AG04449 (cell line): ENCODE measurements around the gene OBP2A.
"Not testable (repeated sequence)": the region's sequence is repeated elsewhere in the genome, so short reads cannot be mapped to it uniquely, and the experiment has no call there.

Source experiments
- CTCF ChIA-PET: fragments of 350-600 bp; formaldehyde crosslinking; extraction: SDS; loops from one replicate; lab custom pipeline; 2021; ENCODE audit warnings: antibody characterized with exemption; lab: Yijun Ruan, JAX
- POLR2A ChIA-PET: fragments of 400-600, 350-600 bp; formaldehyde crosslinking; extraction: SDS; loops from one replicate; lab custom pipeline; 2020; ENCODE audit warnings: antibody characterized with exemption, inconsistent platforms; lab: Yijun Ruan, JAX
- DNase-seq: peaks from one replicate; pipeline ENCODE4 v3.0.0-alpha.2; 2010; ENCODE audit warnings: low read depth, low spot score
- H3K4me3 ChIP-seq: 2 replicates; pipeline ENCODE4 v1.5.1; 2011; ENCODE audit warnings: low read depth, mild to moderate bottlenecking, control low read depth, low read length
- CTCF ChIP-seq: IDR thresholded peaks from one replicate; pipeline ENCODE4 v1.5.1; 2011; ENCODE audit warnings: mild to moderate bottlenecking, moderate library complexity, low read length, control low read depth, inconsistent platforms; ENCODE audit not compliant: insufficient read depth; ENCODE audit errors: missing control alignments

OBP2A gene

GRCh38 chr9:135533674-135534073 is 12.3 kb upstream of the OBP2A start:
- DNase-seq: no peak
- no peak overlapping the region for H3K4me3 ChIP-seq
- no peak for TF ChIP-seq CTCF
- ChIA-PET POLR2A (no interaction called here), CTCF (no interaction called here)

DNA sequence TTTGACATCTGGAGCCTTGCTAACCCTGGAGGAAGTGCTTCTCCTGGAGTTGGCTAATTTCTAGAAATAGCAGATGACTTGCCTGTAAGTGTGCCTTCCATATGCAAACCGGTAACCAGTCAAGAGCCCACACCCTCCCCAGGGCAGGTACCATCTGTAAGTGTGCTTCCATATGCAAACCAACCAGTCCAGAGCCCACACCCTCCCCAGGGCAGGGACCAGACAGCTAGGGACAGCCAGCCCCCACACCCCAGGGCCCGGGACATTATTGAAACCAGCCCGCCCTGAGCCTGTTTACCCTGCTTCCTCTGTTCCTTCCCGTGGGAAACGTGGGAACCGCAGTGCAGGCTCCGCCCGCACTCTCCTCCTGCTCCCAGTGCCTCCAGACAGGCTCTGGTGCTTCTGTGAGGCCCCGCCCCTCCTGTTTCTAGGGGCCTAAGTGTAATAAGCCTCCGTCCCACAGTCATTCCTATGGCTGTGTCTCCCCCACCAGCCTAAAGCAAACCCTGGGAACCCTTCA is 11.7 kb upstream of the OBP2A start:
- H3K4me3 ChIP-seq, CTCF ChIA-PET, DNase-seq, POLR2A ChIA-PET: not testable (repeated sequence)

- H3K4me3 ChIP-seq, CTCF ChIA-PET, POLR2A ChIA-PET, DNase-seq: not testable (repeated sequence)
These were observed 11.1 kb upstream of the OBP2A start for GRCh38 chr9:135534826-135535225.

- H3K4me3 ChIP-seq, CTCF ChIA-PET, DNase-seq: not testable (repeated sequence)
- POLR2A ChIA-PET: interaction anchor here (0.7 kb wide), 1 partner anchor 31 kb away, joined by 3 read pairs; no protein-coding TSS in a partner anchor
These were observed 10.3 kb upstream of the OBP2A start for GRCh38 chr9:135535631-135536030.

- ChIA-PET CTCF (no interaction called here), POLR2A (no interaction called here)
- H3K4me3 ChIP-seq: no peak overlapping the region
- peak; percentile 59 for DNase-seq
- TF ChIP-seq CTCF: no peak
These were observed 9.7 kb upstream of the OBP2A start for GRCh38 chr9:135536216-135536615.

DNA sequence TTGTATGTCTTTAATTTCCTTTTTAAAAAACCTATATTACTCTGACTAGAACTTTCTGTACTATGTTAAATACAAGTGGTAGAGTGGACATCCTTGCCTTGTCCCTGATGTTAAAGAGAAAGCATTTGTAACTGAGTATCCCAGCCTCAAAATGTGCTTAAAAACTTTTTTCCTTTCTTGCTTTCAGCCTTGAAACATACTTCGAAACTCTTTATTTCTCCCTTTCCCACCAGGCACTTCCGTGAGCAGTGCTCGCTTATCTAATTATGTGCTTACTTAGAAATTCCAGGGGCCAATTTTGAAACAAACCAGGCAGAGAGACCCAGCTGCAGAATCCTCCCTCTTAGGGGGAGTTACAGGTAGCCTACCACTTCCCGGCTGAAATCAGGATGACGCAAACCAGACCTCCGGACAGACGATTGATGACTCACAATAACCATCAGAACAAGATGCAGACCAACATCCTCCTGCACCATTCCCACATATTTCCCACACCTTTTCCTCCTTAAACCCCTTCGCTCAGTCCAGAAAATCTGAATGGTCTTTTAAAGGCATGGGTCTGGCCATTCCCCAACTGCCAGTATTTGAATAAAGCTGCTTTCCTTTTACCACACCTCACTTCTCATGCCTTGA is 2.5 kb upstream of the OBP2A start:
- H3K4me3 ChIP-seq, POLR2A ChIA-PET, CTCF ChIA-PET, DNase-seq: not testable (repeated sequence)

GRCh38 chr9:135544981-135545635 is 818 bp upstream of the OBP2A start:
- DNase-seq: no peak
- TF ChIP-seq CTCF: no peak
- POLR2A ChIA-PET: no interaction called here
- CTCF ChIA-PET: no interaction called here
- H3K4me3 ChIP-seq: no peak overlapping the region

DNA sequence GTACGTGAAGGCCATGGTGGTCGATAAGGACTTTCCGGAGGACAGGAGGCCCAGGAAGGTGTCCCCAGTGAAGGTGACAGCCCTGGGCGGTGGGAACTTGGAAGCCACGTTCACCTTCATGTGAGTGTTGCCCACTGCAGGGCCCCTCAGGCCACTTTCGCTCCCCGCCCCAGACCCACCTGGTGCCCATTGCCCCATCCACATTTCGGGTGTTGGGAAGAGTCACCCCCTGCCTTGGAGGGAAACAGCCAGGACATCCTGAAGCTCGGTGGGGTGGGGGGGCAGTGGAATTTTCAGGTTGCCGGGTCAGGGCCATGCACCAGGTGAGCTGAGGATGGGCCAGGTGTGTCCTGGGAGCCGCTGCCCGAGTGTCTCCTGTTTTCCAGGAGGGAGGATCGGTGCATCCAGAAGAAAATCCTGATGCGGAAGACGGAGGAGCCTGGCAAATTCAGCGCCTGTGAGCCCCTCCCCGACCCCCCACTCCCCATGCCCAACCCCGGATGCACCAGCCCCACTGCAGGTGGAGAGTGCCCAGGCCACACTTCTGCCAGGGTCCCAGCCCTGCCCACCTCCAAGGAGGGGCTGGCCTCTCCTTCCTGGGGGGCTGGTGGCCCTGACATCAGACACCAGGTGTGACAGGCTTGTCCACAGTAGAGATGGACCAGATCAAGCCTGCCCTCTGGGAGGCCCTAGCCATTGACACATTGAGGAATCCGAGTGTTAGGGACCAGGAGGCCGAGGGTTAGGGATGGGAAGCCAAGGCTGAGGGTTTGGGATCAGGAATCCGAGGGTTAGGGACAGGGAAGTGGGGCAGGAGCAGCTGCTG is 1.1 kb downstream of the OBP2A start:
- CTCF ChIA-PET, H3K4me3 ChIP-seq, POLR2A ChIA-PET, DNase-seq: not testable (repeated sequence)
